HT-29 (cell line): ENCODE data around the gene C11orf91. TPM values are rescaled to one million over a fixed set of nuclear protein-coding genes. Genes with fewer than 3 reads are reported as not detected.
"Not testable (repeated sequence)": the region's sequence is repeated elsewhere in the genome, so short reads cannot be mapped to it uniquely, and the experiment has no call there.

Experiments used
- DNase-seq: peaks from one replicate; pipeline ENCODE4 v3.0.0-alpha.2; 2015; ENCODE audit warnings: low spot score
- total RNA-seq: library from RNA; depleted of rRNA; stranded (reverse); fragments of >200 nt; shearing (Covaris generic); gene quantifications from 2 replicates; pipeline ENCODE4 v1.2.3, GENCODE V29; 2014

C11orf91 gene
- total RNA-seq, 1 experiment from 2014 or later = not detected

GRCh38 chr11:33670250-33671011 lies 30.2 kb downstream of the C11orf91 start:
- DNase-seq = no peak

GRCh38 chr11:33669598-33670249 lies 30.9 kb downstream of the C11orf91 start:
- DNase-seq = no peak

GRCh38 chr11:33668951-33669596 lies 31.6 kb downstream of the C11orf91 start:
- DNase-seq = no peak

GRCh38 chr11:33668468-33668825 lies 32.2 kb downstream of the C11orf91 start:
- DNase-seq = no peak

GRCh38 chr11:33667819-33668467 lies 32.7 kb downstream of the C11orf91 start:
- no peak for DNase-seq

GRCh38 chr11:33665350-33666106 lies 35.1 kb downstream of the C11orf91 start:
- DNase-seq = no peak

GRCh38 chr11:33664827-33665226 lies 35.8 kb downstream of the C11orf91 start:
- DNase-seq = no peak

- DNase-seq = no peak
These were observed 36.5 kb downstream of the C11orf91 start for GRCh38 chr11:33664166-33664565.

GRCh38 chr11:33663121-33663520 lies 37.5 kb downstream of the C11orf91 start:
- DNase-seq = no peak

GRCh38 chr11:33661526-33661925 lies 39.1 kb downstream of the C11orf91 start:
- not testable (repeated sequence) for DNase-seq

- no peak for DNase-seq
These were observed 39.7 kb downstream of the C11orf91 start for GRCh38 chr11:33660962-33661361.

GRCh38 chr11:33659370-33660139 lies 41.1 kb downstream of the C11orf91 start:
- no peak for DNase-seq

- no peak for DNase-seq
These were observed 42.3 kb downstream of the C11orf91 start for GRCh38 chr11:33658195-33658900.

- no peak for DNase-seq
These were observed 42.9 kb downstream of the C11orf91 start for GRCh38 chr11:33657757-33658156.

GRCh38 chr11:33656768-33657167 lies 43.9 kb downstream of the C11orf91 start:
- no peak for DNase-seq

GRCh38 chr11:33655842-33656600 lies 44.6 kb downstream of the C11orf91 start:
- DNase-seq = no peak

- no peak for DNase-seq
These were observed 46.0 kb downstream of the C11orf91 start for GRCh38 chr11:33654594-33654993.

GRCh38 chr11:33652930-33653329 lies 47.7 kb downstream of the C11orf91 start:
- no peak for DNase-seq

GRCh38 chr11:33652431-33652830 lies 48.2 kb downstream of the C11orf91 start:
- DNase-seq = no peak
